Occipital lobe (tissue), 2 donors: ENCODE measurements around the gene KCNJ3. TPM values are rescaled to one million over a fixed set of nuclear protein-coding genes. Genes with fewer than 3 reads are reported as not detected.
"Not testable (repeated sequence)": the region's sequence is repeated elsewhere in the genome, so short reads cannot be mapped to it uniquely, and the experiment has no call there.

Experiments
- DNase-seq: peaks from one replicate; lab custom pipeline; 2025; lab: John Stamatoyannopoulos, UW
- total RNA-seq: library from RNA; depleted of rRNA; stranded (reverse); fragments of >200 nt; gene quantifications from one replicate; pipeline ENCODE4 v1.2.3, GENCODE V29; 2014

The KCNJ3 gene
- total RNA-seq, 1 donor from 2014 or later, result 22.8 TPM

DNA sequence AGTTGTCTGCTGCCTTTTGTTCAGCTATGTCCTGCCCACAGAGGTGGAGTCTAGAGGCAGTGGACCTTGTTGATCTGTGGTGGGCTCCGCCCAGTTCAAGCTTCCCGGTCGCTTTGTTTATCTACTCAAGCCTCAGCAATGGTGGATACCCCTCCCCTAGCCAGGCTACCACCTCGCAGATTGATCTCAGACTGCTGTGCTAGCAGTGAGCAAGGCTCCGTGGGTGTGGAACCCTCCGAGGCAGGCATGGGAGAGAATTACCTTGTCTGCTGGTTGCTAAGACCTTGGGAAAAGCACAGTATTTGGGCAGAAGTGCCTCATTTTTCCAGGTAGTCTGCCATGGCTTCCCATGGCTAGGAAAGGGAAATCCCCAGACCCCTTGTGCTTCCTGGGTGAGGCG, 146.0 kb downstream of the KCNJ3 start:
- DNase-seq, result no peak

DNA sequence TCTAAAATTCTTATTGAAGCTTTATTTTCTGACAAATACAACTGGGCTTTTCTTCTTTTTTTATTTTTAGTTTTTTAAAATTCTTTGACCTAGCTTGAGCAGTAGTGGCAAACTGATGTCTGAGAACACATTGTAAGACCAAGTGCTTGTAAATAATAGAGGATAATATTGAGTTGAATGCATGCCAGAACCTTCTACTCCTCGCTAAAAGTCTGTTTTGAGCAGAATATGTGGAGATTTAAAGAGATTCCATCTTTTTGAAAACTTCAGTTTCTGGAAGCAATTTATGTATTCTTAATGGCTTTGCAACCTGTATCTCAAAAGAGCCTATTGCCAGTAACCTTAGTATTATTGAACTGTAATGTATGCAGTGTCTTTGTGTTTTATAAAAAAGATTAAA, 148.3 kb downstream of the KCNJ3 start:
- no peak for DNase-seq

DNA sequence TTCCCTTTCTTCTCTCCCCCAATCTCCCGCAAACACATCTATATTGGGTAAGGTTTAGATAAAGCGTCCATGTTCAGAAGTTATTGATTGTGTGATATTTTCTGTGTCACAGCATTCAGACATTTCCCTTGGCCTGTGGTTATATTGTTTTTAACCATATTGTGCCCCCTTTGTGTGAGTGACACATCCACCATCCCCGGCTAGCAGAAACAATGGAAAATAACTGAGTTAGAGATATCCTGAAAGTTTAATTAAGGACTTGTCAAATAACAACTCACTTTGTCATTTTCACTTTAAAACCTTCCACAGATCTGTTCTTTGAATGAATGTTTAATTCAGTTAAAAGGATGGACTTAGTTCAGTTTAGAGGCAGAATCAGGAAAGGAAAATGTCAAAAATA, 151.0 kb downstream of the KCNJ3 start:
- DNase-seq, result no peak

DNA sequence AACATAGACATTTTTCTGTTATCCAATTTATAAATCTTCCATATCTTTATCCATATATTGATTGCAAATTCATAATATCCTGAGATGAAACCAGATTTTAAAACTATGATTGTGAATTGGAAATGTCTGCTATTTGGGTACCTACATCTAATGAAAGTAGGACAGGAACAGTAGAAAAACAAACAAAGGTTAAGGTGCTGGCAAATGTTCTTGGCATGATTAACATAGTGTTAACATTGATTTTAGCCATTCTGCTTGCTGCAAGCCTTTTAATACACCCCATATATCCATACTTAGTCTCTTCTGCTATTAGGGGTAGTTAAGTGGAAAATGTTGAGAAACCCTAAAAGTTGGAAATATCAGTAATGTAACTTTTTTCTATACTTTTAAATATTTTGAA, 152.0 kb downstream of the KCNJ3 start:
- DNase-seq, result no peak

DNA sequence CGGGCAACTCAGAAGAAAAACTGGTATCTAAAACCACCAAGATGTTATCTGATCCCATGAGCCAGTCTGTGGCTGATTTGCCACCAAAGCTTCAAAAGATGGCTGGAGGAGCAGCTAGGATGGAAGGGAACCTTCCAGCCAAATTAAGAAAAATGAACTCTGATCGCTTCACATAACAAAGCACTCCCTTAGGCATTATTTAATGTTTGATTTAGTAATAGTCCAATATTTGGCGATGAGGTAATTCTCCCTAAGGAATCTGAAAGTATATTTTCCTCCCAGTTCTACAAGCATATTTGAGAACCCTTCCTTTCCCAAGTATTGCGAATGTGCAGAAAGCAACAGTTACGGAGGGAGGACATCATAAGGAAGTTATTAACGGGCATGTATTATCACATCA, 156.6 kb downstream of the KCNJ3 start:
- DNase-seq, result no peak

DNA sequence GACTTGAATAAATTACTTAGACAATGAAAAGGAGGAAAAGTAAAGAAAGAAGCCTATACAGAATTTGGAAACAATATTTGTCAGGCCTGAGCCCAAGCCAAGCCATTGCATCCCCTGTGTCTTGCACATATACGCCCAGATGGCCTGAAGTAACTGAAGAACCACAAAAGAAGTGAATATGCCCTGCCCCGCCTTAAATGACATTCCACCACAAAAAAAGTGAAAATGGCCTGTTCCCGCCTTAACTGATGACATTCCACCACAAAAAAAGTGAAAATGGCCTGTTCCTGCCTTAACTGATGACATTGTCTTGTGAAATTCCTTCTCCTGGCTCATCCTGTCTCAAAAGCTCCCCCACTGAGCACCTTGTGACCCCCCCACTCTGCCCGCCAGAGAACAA, 168.7 kb downstream of the KCNJ3 start:
- DNase-seq, result not testable (repeated sequence)

DNA sequence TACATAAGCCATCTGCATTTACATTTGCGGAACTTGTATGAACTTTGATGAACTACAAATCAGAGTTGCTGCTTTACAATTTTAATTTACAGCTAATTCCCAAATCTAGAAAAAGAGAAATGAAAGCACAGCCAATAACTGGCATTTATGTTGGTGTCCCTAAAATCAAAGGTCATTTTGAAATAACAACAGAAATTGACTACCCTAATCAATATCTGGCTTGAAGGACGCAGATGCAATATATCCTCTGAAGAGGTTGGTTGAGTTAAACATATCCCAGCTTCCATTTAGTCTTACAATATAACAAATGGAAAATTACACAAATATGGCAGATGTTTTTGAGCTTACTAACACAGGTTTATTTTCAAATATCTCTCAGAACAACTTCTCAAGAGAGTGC, 177.5 kb downstream of the KCNJ3 start:
- DNase-seq, result no peak

DNA sequence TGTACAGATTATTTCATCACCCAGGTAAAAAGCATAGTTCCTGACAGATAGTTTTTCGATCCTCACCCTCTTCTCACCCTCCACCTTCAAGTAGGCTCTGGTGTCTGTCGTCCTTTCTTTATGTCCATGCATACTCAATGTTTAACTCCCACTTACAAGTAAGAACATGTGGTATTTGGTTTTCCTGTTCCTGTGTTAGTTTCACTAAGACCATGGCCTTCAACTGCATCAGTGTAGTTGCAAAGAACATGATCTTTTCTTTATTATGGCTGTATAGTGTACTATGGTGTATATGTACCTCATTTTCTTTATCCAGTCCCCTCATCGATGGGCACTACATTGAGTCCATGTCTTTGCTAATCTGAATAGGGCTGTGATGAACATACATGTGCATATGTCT, 184.2 kb downstream of the KCNJ3 start:
- no peak for DNase-seq

DNA sequence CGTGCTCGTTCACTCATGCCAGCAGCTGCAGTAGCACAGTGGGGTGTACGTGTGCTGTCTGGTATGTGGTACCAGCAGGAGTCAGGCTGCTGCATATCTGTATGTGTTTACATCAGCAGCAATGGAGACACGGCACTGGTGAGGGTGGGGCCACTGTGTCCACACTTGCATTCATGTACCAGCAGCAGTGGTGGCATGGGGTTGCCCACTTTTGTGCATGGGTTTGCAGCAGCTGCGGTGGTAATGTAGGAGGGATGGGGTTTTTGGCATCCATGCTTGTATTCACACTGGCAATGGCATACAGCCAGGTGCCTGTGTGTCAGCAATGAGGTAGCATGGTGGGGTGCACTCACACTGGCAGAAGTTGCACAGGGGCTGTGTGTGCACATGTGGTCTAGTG, 187.8 kb downstream of the KCNJ3 start:
- DNase-seq, result no peak

DNA sequence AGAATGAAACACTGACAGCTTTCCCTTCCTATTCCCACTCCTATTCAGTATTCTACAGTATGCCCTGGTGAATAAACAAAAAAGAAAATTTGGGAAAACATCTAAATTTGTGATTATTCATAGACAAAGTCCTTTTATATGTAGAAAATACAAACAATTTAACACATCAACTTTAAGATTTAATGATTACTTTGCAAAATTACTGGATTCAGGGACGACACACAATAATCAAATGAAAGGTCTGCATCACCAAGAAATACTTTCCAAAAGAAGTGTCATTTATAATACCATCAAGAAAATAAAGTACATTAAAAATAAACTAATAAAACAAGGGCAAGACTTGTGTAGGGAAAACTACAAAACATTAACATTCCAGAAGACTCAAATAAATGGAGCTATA, 199.8 kb downstream of the KCNJ3 start:
- DNase-seq, result no peak

DNA sequence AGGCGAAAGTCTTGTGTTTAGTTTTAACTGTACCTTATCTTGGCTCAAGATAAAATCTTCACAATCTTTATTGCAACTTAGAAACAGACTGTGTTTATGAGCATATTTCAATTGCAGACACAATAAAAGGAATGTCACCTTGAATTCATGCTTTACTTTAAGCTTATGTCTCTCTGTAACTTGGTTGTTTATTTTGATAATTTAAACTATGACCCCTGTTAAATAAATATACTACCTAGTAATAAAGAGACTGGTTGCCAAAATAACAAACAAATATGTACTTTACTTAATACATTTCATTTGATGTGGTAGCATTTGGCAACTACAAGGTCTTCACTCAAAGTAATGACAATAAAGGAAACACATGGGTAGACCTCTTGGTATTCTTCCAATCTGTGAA, 202.6 kb downstream of the KCNJ3 start:
- no peak for DNase-seq
